ENCODE results near the gene METTL26.
A peak's percentile ranks its signal among the peaks of the same experiment; 100 is the strongest.

- TF ChIP-seq CTCF (IDR thresholded peaks at IDR 0.05) (no peak), EP300 (IDR thresholded peaks at IDR 0.05; ENCODE audit: low read depth) (no peak), POLR2AphosphoS5 (IDR thresholded peaks at IDR 0.05) (peak; percentile 66 to 90 (median 86)), POLR2A (IDR thresholded peaks at IDR 0.05) (peak; percentile 73)
Measured at GRCh38 chr16:648781-649589, 12.9 kb upstream of the METTL26 start, which contains the start of gene WDR90.

Data from transverse colon (tissue), 4 donors.